A549 treated with Hydrocortisone at 1 μM for 4 hours (cell line): ENCODE measurements around the gene SIT1. TPM values are rescaled to one million over a fixed set of nuclear protein-coding genes. Genes with fewer than 3 reads are reported as not detected.

Experiments used
- total RNA-seq: library from RNA; stranded (reverse); fragments of 200-300 nt; extraction: Qiagen RNA extraction; gene quantifications from 5 replicates; pipeline ENCODE4 v1.2.3, GENCODE V29; 2022

Gene SIT1
- not detected in 5 replicates for total RNA-seq

DNA sequence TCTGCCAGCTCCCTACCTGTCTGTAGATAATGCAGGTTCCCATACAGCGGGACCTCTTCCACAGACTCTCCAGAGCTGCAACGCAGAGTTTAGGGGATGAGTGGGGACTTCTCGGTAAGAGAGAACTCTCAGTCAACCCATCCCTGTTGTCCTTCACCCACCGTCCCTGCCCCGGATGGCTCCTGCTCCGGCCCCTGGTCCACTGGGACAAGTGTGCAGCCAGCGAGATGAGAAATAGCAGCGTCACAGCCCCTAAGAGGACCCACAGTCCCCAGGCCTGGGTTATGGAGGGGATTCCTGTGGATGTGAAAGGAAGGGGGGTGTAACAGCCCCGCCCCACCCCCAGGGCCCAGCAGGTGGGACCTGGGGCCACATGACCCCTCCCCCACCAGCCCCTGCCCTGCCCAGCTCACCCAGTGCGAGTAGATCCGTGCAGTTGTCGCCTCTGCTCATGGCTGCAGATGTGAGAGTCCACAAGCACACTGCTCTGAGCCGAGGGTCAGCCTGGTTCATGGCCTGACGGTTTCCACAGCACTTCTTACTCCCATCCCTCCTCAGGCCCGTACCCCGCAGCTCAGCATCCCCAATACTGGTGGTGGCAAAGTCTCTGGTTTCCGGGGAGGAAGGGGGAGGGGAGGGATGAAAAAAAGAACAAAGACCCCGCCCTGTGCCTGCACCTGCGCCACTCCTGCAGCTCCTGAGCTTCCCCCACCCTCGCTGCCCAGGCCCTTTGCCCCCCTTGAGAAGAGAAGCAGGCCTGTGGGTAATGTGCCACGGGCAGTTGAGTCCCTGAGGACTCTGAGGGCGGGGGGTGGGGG, at the start of gene SIT1:
Gene SIT1 (minus strand): TSS at position 591 of the 818 bp plus-strand sequence. CDS start 78 bp downstream, at position 513.

DNA sequence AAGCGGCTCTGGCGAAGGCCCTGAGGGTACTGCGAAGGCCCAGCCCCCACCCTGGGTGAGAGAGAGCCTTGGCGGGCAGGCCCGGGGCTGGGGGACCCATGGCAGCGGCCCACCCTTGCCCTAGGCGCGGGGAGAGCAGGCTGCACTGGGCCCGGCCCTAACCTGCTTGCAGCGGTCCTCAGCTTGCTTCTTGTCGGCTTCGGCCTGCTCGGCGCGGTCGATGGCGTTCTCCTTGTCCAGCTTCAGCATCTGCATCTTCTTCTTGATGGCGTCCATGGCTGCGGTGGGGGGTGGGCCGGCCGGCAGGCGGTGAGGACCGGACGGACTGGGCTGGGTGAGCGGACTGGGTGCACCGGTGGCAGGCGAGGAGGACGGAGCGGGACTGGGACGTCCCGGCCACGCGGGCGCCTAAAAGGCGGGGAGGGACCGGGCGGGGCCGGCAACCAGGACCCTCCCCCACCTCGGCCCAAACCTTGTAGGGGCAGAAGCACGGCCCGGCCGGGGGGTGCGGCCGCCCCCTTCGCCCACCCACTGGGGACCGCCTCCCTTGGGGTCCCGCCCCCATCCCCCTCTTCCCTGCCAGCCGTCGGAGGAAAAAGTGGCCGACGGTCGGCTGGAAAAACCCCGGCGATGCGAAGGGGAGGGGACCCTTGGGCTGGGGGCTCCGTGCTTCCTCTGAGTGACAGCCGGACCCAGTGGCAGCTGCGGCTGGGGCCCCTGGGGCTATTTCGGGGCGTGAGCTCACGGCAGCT, 39.0 kb upstream of the SIT1 start, which contains the start of gene TPM2:
Gene TPM2 (minus strand): TSS at position 384 of the 752 bp plus-strand sequence. CDS start 108 bp downstream, at position 276.

DNA sequence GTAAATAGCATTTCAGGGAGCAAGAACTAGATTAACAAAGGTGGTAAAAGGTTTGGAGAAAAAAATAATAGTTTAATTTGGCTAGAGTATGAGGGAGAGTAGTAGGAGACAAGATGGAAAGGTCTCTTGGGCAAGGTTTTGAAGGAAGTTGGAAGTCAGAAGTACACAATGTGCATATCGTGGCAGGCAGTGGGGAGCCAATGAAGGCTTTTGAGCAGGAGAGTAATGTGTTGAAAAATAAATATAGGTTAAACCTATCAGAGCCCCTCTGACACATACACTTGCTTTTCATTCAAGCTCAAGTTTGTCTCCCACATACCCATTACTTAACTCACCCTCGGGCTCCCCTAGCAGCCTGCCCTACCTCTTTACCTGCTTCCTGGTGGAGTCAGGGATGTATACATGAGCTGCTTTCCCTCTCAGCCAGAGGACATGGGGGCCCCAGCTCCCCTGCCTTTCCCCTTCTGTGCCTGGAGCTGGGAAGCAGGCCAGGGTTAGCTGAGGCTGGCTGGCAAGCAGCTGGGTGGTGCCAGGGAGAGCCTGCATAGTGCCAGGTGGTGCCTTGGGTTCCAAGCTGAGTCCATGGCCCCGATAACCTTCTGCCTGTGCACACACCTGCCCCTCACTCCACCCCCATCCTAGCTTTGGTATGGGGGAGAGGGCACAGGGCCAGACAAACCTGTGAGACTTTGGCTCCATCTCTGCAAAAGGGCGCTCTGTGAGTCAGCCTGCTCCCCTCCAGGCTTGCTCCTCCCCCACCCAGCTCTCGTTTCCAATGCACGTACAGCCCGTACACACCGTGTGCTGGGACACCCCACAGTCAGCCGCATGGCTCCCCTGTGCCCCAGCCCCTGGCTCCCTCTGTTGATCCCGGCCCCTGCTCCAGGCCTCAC, 22.6 kb upstream of the SIT1 start, which contains the start of gene CA9:
Gene CA9 (plus strand): TSS at position 797 of the 893 bp plus-strand sequence. CDS start 32 bp downstream, at position 829.

DNA sequence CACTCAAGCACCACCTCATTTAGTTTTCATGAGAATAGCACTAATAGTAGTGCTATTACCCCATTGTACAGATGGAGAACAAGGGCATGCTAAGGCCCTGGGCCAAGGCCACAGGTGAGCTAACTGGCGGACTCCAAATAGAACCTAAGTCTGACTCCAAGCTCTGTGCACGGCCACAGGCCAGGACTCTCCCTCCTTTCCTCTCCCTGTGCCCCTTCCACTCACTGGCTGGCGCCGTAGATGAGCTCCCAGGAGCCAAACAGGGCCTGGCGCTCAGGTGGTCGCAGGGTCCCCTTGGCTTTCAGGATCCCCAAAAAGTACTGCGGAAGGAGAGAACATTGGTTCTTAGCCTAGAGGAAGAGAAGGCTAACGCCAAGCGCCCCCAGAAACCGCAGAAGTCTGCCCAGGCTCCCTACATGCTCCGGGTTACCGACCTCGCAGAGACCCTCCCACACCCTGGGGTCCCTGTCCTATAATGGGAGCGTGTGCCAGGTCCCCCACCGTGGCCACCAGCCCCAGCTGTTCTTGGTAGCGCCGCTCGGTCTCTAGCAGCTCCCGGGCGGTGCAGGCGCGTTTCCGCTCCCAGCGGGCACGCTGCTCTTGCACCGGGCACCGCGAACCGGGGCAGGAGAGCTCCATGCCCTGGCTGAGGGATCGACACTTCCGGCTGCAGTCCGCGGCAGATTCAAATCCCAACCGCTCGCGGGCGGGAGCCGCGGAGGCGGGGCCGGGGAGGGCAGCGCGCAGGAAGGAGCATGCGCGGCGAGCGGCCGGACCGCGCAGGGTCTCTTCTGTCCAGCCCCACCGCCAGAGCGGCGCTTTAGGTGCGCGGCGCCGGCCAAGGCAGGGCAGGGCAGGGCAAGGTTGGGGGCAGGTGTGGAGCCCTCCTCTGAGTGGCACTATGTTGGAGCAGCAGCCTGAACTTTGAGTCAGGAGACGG, 14.1 kb upstream of the SIT1 start, which contains the start of gene ARHGEF39:
Gene ARHGEF39 (minus strand): TSS at position 665 of the 940 bp plus-strand sequence. CDS start 26 bp downstream, at position 639.

DNA sequence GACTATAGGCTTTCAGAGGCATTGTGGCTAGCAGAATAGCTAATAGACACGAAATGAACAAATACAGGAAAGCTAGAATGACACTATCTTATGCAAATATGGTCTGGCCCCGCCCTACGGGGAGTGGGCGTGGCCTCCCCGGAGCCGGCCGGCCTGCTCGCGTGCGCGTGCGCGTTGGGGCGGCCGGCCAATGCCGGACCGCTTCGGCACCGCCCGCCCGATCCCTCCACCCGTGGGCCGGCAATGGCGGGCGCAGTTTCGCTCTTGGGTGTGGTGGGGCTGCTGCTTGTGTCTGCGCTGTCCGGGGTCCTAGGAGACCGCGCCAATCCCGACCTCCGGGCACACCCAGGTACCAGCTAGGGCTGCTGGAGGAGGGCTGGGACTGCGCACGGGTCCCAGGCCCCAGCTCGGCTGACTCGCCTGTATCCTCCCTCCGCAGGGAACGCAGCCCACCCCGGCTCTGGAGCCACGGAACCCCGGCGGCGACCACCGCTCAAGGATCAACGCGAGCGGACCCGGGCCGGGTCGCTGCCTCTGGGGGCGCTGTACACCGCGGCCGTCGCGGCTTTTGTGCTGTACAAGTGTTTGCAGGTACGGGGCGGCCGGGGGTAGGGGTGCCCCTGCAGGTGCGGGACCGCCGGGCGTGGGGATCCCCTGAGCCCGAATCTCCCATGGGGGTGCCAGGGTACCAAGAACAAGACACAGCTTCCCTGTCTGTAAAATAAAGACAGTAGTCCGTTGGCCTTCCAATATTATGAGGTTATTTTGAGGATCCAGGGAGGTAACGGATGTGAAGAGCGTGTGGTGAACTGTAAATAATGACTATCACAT, 7.6 kb upstream of the SIT1 start, which contains the start of gene CCDC107:
Gene CCDC107 (plus strand): TSS at position 156 of the 831 bp plus-strand sequence. CDS start 88 bp downstream, at position 244.

GRCh38 chr9:35657546-35658136, 6.9 kb upstream of the SIT1 start, which contains the start of gene RMRP:
Gene RMRP, minus strand, starts transcription at chr9:35658019.

GRCh38 chr9:35618325-35618727, 32.4 kb downstream of the SIT1 start, which contains the start of gene CD72:
Gene CD72, minus strand, starts transcription at chr9:35618413. Its CDS starts 110 bp downstream, at chr9:35618303.

DNA sequence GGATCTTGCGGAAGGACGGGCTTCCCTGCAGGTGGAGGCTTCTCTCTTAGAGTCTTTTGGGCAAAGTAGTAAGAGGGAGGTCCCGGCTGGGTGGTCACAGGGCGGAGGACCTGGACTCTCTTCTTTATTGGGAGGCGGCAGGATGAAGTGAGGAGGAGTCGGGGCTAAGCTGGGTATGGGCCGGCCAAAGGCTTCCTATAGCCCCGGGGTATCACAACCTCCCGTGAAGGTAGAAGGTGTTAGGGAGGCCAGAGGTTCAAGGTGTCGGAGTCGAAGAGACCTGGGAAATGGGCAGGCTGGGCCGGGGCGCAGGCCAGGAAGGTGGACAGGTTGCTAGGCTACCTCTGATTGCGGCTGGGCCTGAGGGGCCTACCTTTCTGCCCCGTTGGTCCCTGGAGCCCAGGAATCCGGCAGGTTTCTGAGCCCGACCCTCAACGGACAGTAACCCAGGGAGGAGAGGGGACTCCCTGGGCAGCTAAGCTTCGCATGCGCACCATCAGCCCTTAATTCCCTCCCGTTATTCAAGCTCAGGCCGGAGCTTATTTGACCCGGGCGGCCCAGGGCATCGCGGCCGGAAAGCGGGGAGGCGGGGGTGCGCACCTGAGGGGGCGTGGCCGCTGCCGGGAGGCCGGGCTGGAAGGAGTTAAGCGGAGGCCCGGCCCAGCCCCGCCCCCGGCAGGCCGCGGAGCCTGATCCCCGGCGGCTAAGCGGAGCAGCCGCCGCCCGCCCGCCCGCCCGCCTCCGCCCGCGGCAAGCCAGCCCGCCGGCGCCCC, 46.0 kb downstream of the SIT1 start, which contains the start of gene TESK1:
Gene TESK1 (plus strand): TSS at position 685 of the 773 bp plus-strand sequence. CDS start 358 bp downstream, outside the sequence.

Other genes starting within 250 kb of the SIT1 start
- 29.7 to 32.8 TPM (median 31.1 TPM) in 5 replicates for gene RUSC2, start 160.8 kb downstream of the SIT1 start, total RNA-seq
- gene TESK1, start 45.7 kb downstream of the SIT1 start, total RNA-seq = 25.3 to 29.8 TPM (median 28.8 TPM) in 5 replicates
- gene CD72, start 32.5 kb downstream of the SIT1 start, total RNA-seq = 0.11 to 0.20 TPM (median 0.15 TPM) in 4 of 5 replicates, not detected in the other
- gene RMRP, start 7.1 kb upstream of the SIT1 start, total RNA-seq = 8.7 to 24.4 TPM (median 17.9 TPM) in 4 of 5 replicates, not detected in the other
- gene CCDC107, start 7.4 kb upstream of the SIT1 start, total RNA-seq = 23.0 to 32.2 TPM (median 31.3 TPM) in 5 replicates
- 13.6 to 18.2 TPM (median 17.4 TPM) in 5 replicates for gene ARHGEF39, start 14.3 kb upstream of the SIT1 start, total RNA-seq
- 4.3 to 7.6 TPM (median 7.1 TPM) in 5 replicates for gene CA9, start 23.0 kb upstream of the SIT1 start, total RNA-seq
- gene TPM2, start 39.0 kb upstream of the SIT1 start, total RNA-seq = 626 to 688 TPM (median 676 TPM) in 5 replicates
- 111 to 160 TPM (median 122 TPM) in 5 replicates for gene TLN1, start 81.3 kb upstream of the SIT1 start, total RNA-seq
- 55.6 to 64.0 TPM (median 57.5 TPM) in 5 replicates for gene CREB3, start 81.7 kb upstream of the SIT1 start, total RNA-seq
- gene GBA2, start 98.3 kb upstream of the SIT1 start, total RNA-seq = 31.2 to 37.5 TPM (median 35.7 TPM) in 5 replicates
- 12.6 to 19.2 TPM (median 16.0 TPM) in 5 replicates for gene RGP1, start 98.4 kb upstream of the SIT1 start, total RNA-seq
- gene MSMP, start 103.3 kb upstream of the SIT1 start, total RNA-seq = 0.40 to 0.58 TPM in 2 of 5 replicates, not detected in the others
- 3.8 to 6.9 TPM (median 5.4 TPM) in 5 replicates for gene NPR2, start 140.7 kb upstream of the SIT1 start, total RNA-seq
- 0.27 to 0.49 TPM (median 0.35 TPM) in 5 replicates for gene SPAG8, start 161.3 kb upstream of the SIT1 start, total RNA-seq
- 55.0 to 109 TPM (median 99.7 TPM) in 5 replicates for gene HINT2, start 164.1 kb upstream of the SIT1 start, total RNA-seq
- gene FAM221B, start 177.8 kb upstream of the SIT1 start, total RNA-seq = not detected in 5 replicates
- gene TMEM8B, start 178.3 kb upstream of the SIT1 start, total RNA-seq = 2.6 to 4.0 TPM (median 3.3 TPM) in 5 replicates
- not detected in 5 replicates for gene OR13J1, start 219.5 kb upstream of the SIT1 start, total RNA-seq